Superior temporal gyrus (tissue), 1 donor: ENCODE measurements around the gene ZBTB7C.
"Not testable (repeated sequence)": the region's sequence is repeated elsewhere in the genome, so short reads cannot be mapped to it uniquely, and the experiment has no call there.

Experiments used
- DNase-seq: peaks from one replicate; pipeline ENCODE4 v3.0.0-alpha.2; 2016; ENCODE audit errors: extremely low spot score

Gene ZBTB7C

DNA sequence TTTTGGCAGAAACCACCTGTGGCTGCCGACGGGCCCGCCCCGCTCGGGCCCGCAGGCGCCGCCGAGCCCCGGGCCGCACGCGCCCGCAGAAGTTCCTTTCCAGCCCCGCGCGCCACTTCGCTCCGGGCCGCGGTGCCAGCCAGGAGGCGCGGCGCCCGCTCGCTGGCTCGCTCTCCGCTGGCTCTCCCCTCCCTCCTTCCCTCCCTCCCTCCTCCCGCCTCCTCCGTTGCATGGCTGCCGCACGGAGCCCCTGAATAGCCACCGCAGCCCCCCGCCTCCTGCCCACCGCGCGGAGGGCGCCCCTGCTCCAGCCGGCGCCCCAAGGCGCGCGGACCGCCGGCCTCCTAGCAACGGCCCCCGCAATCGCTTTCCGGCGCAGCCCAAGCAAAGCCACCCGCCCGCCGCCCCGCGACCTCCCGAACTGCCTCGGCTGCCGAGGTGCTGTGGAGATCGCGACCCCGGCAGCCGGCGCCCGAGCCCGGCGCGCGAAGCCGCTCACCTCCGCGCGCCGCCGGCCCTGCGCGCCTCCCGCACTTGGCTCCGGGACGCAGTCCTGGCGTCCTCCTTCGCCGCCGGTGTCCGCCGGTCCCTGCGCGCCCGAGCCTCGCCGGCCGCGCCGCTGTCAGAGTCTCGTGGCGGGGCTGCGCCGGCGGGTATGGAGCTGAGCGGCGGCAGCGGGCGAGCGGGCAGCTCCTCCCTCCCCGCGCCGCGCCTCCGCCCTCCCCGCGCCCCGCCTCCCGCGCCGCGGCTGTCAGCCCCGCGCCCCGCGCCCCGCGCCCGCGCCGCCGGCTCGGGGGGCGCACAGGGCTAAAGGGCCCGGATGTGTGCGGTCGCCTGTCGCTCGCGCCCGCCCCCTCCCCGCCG, at the start of gene ZBTB7C:
ZBTB7C (minus strand) TSS at position 657 of the 864 bp plus-strand sequence.
- DNase-seq, result peak; percentile 22

DNA sequence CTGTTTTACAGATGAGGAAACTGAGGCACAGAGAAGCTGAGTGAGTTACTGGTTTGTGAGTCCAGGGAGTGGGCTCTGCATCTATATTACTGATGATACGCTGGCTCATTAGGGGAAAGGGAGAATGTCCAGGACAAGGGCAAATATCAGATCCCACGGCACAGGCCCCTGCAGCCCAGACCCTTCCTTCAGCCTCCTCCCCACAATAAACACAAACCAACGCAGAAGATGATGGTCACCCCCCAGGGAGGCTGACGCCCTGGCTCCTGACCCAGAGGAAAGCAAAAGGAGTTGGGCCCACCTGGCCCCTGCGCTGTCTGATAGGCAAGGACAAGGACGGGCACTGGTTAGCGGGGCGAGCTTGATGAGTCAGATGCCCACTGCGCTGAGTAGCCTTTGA, 47.7 kb upstream of the ZBTB7C start:
- DNase-seq, result no peak

- DNase-seq, result no peak
Observed at GRCh38 chr18:48455555-48456478, 46.6 kb upstream of the ZBTB7C start.

- DNase-seq, result no peak
Observed at GRCh38 chr18:48454261-48454757, 45.1 kb upstream of the ZBTB7C start.

- DNase-seq, result no peak
Observed at GRCh38 chr18:48453330-48454066, 44.3 kb upstream of the ZBTB7C start.

GRCh38 chr18:48452861-48453323, 43.7 kb upstream of the ZBTB7C start:
- no peak for DNase-seq

DNA sequence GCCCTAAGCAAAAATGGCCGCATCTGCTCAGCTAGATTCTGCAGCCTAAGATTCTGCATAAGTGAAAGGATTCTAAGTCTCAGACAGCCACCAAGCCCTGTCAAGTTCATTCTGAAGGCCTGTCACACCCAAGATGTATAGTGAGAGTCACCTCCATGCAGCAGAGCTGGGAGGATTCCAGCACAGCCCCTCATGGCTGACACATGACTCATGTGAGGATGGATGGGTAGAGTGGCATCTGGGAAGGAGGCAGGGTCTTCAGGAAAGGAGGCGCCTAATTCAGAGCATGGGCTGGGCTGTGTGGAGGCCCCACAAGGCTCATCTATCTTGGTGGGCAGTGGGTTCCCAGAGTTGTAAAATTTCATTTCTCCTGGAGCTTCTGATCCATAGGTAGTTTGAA, 41.5 kb upstream of the ZBTB7C start:
- no peak for DNase-seq

DNA sequence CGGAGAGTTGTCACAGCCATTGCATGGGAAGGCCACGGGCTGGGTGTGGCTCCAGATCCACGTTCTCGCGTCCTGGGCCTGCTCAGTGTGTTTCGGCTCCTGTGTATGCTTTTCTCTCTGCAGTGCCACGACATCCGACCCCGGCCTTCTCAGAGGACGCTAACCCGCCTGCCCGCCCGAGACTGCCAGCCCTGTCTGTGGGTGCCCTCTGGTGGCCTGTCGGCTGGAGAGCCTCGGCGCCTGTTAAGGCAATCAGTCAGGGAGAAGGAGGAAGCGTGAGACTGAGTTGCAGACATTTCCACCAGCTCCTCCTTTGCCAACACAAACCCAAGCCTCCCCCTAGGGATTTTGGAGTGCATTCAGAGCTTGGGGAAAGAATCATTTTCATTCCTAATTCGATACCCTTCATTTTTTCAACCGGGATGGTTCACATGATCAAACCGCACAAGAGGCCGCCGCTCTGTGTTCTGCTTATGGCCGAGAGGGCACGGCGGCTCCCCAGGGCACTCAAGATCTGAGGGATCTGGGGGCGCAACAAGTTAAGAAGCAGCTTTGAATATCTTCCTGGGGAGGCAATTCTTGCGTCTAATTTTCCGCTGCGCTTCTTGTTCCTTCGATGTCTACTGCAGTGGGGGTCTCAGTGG, 37.5 kb upstream of the ZBTB7C start:
- DNase-seq, result peak; percentile 85

DNA sequence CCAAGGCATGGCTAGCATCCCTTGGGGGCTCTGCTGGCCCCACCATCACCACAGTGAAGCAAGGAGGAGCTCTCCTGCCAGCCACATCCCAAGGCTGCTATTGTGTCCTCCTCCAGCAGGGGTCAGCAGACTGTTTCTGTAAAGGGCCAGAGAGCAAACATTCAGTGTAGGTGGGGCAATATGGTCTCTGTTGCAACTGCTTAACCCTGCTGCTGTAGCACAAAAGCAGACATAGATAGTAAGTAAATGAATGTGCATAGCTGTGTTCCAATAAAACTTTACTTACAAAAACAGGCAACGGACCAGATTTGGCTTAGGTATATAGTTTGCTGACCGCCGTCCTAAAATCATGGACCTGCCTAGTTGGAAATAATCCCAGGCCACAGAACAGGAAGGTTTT, 36.4 kb upstream of the ZBTB7C start:
- peak; percentile 79 for DNase-seq

DNA sequence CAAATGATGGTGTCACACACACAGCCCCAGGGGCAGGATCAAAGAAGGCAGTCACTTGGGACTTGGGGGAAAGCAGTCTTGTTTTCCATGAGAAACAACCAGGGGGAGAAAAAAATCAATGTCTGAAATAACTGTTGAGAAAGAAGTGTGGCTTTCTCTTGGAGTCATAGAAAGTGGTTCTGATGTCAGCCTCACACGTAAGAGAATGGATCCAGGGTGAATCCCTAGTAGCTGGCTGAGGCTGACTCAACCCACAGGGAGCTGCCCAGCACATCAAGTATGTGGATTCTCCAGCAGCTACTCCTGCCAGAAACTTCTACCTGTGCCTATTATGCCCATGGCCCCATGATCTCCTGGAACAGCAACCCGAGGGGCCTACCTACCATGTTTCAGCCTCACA, 33.6 kb upstream of the ZBTB7C start:
- DNase-seq, result no peak

- no peak for DNase-seq
Observed at GRCh38 chr18:48441405-48441881, 32.3 kb upstream of the ZBTB7C start.

DNA sequence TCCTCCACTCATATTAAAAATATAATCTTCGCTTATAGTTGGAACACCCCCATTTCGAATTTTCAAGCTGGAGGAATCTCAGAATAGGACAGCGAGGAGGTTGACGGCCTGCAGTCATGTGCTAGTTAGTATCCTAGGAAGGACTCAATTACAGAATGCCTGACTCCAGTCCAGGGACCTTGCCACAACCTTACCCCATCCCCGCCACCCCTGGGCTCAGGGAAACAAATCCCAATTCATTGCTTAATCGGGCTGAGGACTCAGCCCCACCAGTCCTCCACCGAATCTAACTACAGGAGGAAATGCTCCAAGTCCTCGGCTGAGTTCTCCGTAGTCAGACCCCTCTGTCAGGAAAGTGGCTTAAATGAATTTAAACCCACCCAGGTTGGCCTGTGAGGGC, 31.7 kb upstream of the ZBTB7C start:
- DNase-seq, result no peak

DNA sequence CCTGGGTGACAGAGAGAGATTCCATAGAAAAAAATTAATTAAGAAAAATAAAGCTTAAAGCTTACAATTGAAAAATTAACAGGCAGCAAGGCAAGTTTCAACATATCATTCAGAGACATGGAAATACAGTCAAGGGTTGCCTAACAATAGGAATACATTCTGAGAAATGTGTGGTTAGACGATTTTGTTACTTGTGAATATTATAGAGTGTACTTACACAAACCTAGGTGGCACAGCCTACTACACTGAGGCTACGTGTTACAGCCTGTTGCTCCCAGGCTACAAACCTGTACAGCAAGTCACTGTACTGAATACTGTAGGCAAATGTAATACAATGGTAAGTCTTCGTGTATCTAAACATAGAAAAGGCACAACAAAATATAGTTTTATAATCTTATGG, 27.7 kb upstream of the ZBTB7C start:
- DNase-seq, result no peak

GRCh38 chr18:48434382-48434781, 25.2 kb upstream of the ZBTB7C start:
- DNase-seq, result not testable (repeated sequence)

DNA sequence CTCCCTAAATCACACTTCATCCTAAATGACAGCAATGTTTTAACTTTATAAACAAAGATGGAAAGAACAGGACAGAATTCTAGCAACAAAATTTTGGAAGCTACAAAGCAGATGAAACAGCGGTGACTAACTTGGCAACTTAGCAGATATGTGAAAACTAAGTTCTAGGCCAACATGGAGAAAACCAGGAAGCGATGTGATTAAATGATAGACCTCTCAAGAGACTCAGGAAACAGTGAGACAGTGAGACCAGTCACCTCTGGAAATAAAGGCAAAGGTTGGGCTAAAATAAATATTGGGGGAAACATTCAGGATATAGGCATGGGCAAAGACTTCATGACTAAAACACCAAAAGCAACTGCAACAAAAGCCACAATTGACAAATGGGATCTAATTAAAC, 24.4 kb upstream of the ZBTB7C start:
- no peak for DNase-seq

DNA sequence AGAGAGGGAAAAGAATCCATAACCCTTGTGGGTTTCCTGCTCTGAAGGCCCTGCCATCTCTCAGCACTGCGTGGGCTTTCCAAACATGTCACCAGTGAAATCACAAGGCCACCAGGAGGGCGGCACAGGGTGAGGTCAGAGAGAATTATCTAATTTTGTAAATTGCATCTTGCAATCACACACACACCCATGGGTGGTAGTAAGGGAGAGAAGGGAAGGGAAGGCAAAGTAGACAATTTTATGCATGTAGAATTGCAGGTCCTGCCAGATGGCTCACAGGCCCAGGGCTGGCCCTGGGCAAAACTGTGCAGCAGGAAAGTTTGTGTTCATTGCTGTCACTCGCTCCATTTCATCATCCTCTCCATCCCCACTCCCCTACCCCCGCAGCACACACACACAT, 21.0 kb upstream of the ZBTB7C start:
- no peak for DNase-seq

GRCh38 chr18:48428475-48429177, 19.4 kb upstream of the ZBTB7C start:
- DNase-seq, result no peak

- DNase-seq, result no peak
Observed at GRCh38 chr18:48422947-48423378, 13.8 kb upstream of the ZBTB7C start.

- no peak for DNase-seq
Observed at GRCh38 chr18:48419277-48420022, 10.3 kb upstream of the ZBTB7C start.
